Measurements from ENCODE around the gene FGF11.

DNA sequence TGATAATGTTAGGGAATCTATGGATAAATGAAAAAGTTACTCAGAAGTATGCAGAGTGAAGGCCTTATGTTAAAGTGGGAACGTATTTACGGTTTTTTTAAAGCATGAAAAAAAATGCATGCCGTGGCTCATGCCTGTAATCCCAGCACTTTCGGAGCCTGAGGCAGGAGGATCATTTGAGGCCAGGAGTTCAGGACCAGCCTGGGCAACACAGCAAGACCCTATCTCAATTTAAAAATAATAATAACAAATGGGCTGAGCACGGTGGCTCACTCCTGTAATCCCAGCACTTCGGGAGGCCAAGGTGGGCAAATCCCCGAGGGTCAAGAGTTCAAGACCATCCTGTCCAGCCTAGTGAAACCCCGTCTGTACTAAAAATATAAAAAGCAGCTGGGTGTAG, 50.8 kb downstream of the FGF11 start:
- TF ChIP-seq, protein P1, sequence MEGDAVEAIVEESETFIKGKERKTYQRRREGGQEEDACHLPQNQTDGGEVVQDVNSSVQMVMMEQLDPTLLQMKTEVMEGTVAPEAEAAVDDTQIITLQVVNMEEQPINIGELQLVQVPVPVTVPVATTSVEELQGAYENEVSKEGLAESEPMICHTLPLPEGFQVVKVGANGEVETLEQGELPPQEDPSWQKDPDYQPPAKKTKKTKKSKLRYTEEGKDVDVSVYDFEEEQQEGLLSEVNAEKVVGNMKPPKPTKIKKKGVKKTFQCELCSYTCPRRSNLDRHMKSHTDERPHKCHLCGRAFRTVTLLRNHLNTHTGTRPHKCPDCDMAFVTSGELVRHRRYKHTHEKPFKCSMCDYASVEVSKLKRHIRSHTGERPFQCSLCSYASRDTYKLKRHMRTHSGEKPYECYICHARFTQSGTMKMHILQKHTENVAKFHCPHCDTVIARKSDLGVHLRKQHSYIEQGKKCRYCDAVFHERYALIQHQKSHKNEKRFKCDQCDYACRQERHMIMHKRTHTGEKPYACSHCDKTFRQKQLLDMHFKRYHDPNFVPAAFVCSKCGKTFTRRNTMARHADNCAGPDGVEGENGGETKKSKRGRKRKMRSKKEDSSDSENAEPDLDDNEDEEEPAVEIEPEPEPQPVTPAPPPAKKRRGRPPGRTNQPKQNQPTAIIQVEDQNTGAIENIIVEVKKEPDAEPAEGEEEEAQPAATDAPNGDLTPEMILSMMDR (IDR thresholded peaks at IDR 0.05 in 4 of 5, conservative IDR thresholded peaks at IDR 0.05 in 1 of 5): no peak
- no peak for TF ChIP-seq POLR2A (IDR thresholded peaks at IDR 0.05)

Measured in gastrocnemius medialis (tissue), 4 donors.